A673 (cell line): ENCODE results near the gene LARGE1. TPM values are rescaled to one million over a fixed set of nuclear protein-coding genes. Genes with fewer than 3 reads are reported as not detected.
"Not testable (repeated sequence)": the region's sequence is repeated elsewhere in the genome, so short reads cannot be mapped to it uniquely, and the experiment has no call there.

Experiments
- BruUV-seq: library from RNA; stranded (reverse); fragments of 400-500 nt; replicated peaks from 2 replicates; lab custom pipeline; 2021; lab: Mats Ljungman, UMichigan
- CTCF ChIA-PET: fragments of 300-600 bp; sonication (Branson Sonifier 250); formaldehyde crosslinking; loops from one replicate; lab custom pipeline; 2022; ENCODE audit warnings: antibody characterized with exemption; lab: Charles Lee
- POLR2A ChIA-PET: fragments of 300-600 bp; sonication (Branson Sonifier 250); formaldehyde crosslinking; loops from one replicate; lab custom pipeline; 2022; ENCODE audit warnings: antibody characterized with exemption; ENCODE audit not compliant: low non-redundant PET; lab: Charles Lee
- DNase-seq: peaks from one replicate; pipeline ENCODE4 v3.0.0-alpha.2; 2015; ENCODE audit warnings: low spot score
- H3K27ac ChIP-seq: fragments of 200-600 bp; sonication (generic); 2 replicates; pipeline ENCODE4 v1.5.1; 2016; ENCODE audit warnings: mixed run types, low read depth, mild to moderate bottlenecking, mixed read lengths, antibody characterized with exemption, low read length; ENCODE audit not compliant: poor library complexity, severe bottlenecking
- H3K27me3 ChIP-seq: fragments of 200-600 bp; sonication (generic); replicated peaks from 2 replicates; pipeline ENCODE4 v1.6.1; 2017; ENCODE audit warnings: mixed run types, low read depth, mild to moderate bottlenecking, mixed read lengths, antibody characterized with exemption, low read length; ENCODE audit not compliant: insufficient read depth, poor library complexity
- H3K36me3 ChIP-seq: fragments of 200-600 bp; sonication (generic); 2 replicates; pipeline ENCODE4 v1.6.1; 2016; ENCODE audit warnings: mixed run types, mild to moderate bottlenecking, mixed read lengths, antibody characterized with exemption, low read length; ENCODE audit not compliant: insufficient read depth, poor library complexity, severe bottlenecking
- H3K4me1 ChIP-seq: fragments of 200-600 bp; sonication (generic); 2 replicates; pipeline ENCODE4 v1.6.1; 2017; ENCODE audit warnings: mixed run types, mild to moderate bottlenecking, mixed read lengths, antibody characterized with exemption, low read length; ENCODE audit not compliant: insufficient read depth, poor library complexity, severe bottlenecking
- H3K4me3 ChIP-seq: fragments of 200-600 bp; sonication (generic); 2 replicates; pipeline ENCODE4 v1.5.1; 2016; ENCODE audit warnings: low read depth, mixed run types, mild to moderate bottlenecking, mixed read lengths, low read length; ENCODE audit not compliant: poor library complexity, severe bottlenecking
- H3K9me3 ChIP-seq: fragments of 200-600 bp; sonication (generic); 2 replicates; pipeline ENCODE4 v1.6.1; 2016; ENCODE audit warnings: mixed run types, low read depth, mild to moderate bottlenecking, mixed read lengths, antibody characterized with exemption, low read length; ENCODE audit not compliant: poor library complexity, severe bottlenecking
- EZH2 ChIP-seq: fragments of 200-600 bp; sonication (generic); IDR thresholded peaks from 2 replicates; pipeline ENCODE4 v1.6.1; 2017; ENCODE audit warnings: borderline replicate concordance, low read depth, mild to moderate bottlenecking, mixed read lengths, antibody characterized with exemption, low read length; ENCODE audit not compliant: poor library complexity, severe bottlenecking
- intact Hi-C: fragments of 100-400 bp; cut with micrococcal nuclease; formaldehyde crosslinking; loops from one replicate; pipeline ENCODE4 v1.10.0; 2022; ENCODE audit not compliant: unreplicated experiment
- total RNA-seq: library from RNA; stranded (reverse); gene quantifications from 2 replicates; pipeline ENCODE4 v1.2.3, GENCODE V29; 2021
- TF ChIP-seq, protein P1 (sequence below): fragments of 300-800, 200-600 bp; sonication (generic); conservative IDR thresholded peaks from 2 replicates; pipeline ENCODE4 v1.5.1; 2017; ENCODE audit warnings: low read depth, mild to moderate bottlenecking, antibody characterized with exemption, low read length, moderate library complexity, mixed read lengths

Gene LARGE1
- total RNA-seq, 1 experiment from 2014 or later: not detected

DNA sequence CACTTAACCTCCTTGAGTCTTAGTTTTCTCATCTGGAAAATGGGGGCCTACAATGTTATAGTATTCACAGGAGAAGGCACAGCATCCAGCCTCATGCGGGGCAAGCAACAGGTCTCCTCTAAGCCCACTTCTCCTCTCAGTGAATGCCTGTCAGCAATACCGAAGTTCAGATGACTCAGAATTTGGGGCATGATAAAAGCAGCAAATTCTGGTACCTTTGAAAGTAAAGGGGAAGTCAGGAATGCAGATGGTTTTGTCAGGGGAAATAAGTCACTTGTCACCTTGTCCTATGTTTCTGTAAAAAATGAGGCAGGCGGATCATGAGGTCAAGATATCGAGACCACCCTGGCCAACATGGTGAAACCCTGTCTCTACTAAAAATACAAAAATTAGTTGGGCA lies 350.2 kb downstream of the LARGE1 start:
- Histone ChIP-seq H3K9me3 (no peaks in the 10 kb centered on the region), H3K4me1 (no peaks in the 10 kb centered on the region), H3K27ac (no peak overlapping the region), H3K27me3 (no peaks in the 10 kb centered on the region), H3K4me3 (no peak overlapping the region), H3K36me3 (no peaks in the 10 kb centered on the region)
- DNase-seq: no peak
- no TSS peak for BruUV-seq
- TF ChIP-seq EZH2: no peak
- TF ChIP-seq, protein P1, sequence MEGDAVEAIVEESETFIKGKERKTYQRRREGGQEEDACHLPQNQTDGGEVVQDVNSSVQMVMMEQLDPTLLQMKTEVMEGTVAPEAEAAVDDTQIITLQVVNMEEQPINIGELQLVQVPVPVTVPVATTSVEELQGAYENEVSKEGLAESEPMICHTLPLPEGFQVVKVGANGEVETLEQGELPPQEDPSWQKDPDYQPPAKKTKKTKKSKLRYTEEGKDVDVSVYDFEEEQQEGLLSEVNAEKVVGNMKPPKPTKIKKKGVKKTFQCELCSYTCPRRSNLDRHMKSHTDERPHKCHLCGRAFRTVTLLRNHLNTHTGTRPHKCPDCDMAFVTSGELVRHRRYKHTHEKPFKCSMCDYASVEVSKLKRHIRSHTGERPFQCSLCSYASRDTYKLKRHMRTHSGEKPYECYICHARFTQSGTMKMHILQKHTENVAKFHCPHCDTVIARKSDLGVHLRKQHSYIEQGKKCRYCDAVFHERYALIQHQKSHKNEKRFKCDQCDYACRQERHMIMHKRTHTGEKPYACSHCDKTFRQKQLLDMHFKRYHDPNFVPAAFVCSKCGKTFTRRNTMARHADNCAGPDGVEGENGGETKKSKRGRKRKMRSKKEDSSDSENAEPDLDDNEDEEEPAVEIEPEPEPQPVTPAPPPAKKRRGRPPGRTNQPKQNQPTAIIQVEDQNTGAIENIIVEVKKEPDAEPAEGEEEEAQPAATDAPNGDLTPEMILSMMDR: no peak
- CTCF ChIA-PET: no interaction called here
- intact Hi-C loops: no loop called here
- POLR2A ChIA-PET: no interaction called here

DNA sequence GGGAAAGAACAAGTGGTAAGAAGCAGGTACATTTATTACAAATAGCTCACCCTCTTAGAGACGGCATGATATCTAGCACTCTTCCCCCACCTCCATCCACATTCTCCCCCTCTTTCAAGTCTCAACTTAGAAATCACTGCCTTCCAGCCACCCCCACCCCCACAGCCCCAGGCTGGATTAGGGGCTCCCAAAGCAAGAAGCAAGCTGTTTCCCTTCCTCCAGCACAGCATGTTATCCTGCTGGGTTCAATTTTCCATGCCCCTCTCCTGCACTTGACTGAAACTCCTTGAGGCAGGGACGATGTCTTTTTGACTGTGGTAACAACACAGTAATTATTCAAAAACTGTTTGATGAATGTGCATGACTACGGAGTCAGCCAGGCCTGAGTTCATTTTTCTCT lies 350.7 kb downstream of the LARGE1 start:
- no TSS peak for BruUV-seq
- peaks cover 3% of the 10 kb centered on the region for H3K9me3 ChIP-seq
- ChIA-PET POLR2A (no interaction called here), CTCF (no interaction called here)
- TF ChIP-seq EZH2: no peak
- TF ChIP-seq, protein P1: no peak
- no peaks in the 10 kb centered on the region for H3K36me3 ChIP-seq
- H3K4me3 ChIP-seq: no peak overlapping the region
- H3K4me1 ChIP-seq: no peaks in the 10 kb centered on the region
- intact Hi-C loops: no loop called here
- no peaks in the 10 kb centered on the region for H3K27me3 ChIP-seq
- DNase-seq: no peak
- no peak overlapping the region for H3K27ac ChIP-seq

GRCh38 chr22:33569018-33569417 lies 351.3 kb downstream of the LARGE1 start:
- H3K9me3 ChIP-seq: peaks cover 7% of the 10 kb centered on the region
- intact Hi-C loops: no loop called here
- H3K4me1 ChIP-seq: no peaks in the 10 kb centered on the region
- DNase-seq: no peak
- no TSS peak for BruUV-seq
- H3K27me3 ChIP-seq: no peaks in the 10 kb centered on the region
- TF ChIP-seq, protein P1: no peak
- TF ChIP-seq EZH2: no peak
- POLR2A ChIA-PET: no interaction called here
- no peak overlapping the region for H3K27ac ChIP-seq
- no peak overlapping the region for H3K4me3 ChIP-seq
- CTCF ChIA-PET: no interaction called here
- no peaks in the 10 kb centered on the region for H3K36me3 ChIP-seq

GRCh38 chr22:33566495-33566894 lies 353.8 kb downstream of the LARGE1 start:
- POLR2A ChIA-PET, H3K27me3 ChIP-seq, H3K4me1 ChIP-seq, CTCF ChIA-PET, BruUV-seq, H3K4me3 ChIP-seq, H3K27ac ChIP-seq, H3K36me3 ChIP-seq, intact Hi-C loops, DNase-seq: not testable (repeated sequence)
- H3K9me3 ChIP-seq: peaks cover 19% of the 10 kb centered on the region
